ENCODE results near the gene ERICH6. TPM values are rescaled to one million over a fixed set of nuclear protein-coding genes. Genes with fewer than 3 reads are reported as not detected.
A peak's percentile ranks its signal among the peaks of the same experiment; 100 is the strongest.

Gene ERICH6
- total RNA-seq (0.09 TPM), polyA plus RNA-seq (ENCODE audit: insufficient read depth in 1 of 8, insufficient read length in 8 of 8, low replicate concordance in 1 of 8) (under 1 TPM in 5 of 8 donors, not detected in 3; 0.19 to 0.53 (median 0.41) TPM)
- long read RNA-seq, donor 1 = 0 reads
- long read RNA-seq, donor 2 = 0 reads
- long read RNA-seq, donor 3 = 0 reads
- long read RNA-seq, donor 4 = 0 reads
- long read RNA-seq, donor 5 = 0 reads
- long read RNA-seq, donor 6 = 0 reads
- long read RNA-seq, donor 7 = 0 reads
- long read RNA-seq, donor 8 = 0 reads
- long read RNA-seq, donor 9 = 0 reads
- long read RNA-seq, donor 10 = 0 reads
- long read RNA-seq, donor 11 = 0 reads

- Histone ChIP-seq H3K9me3 (replicated peaks; ENCODE audit: control insufficient read depth, low read depth, low read length) (peaks cover 4% of the 10 kb centered on the region), H3K4me3 (ENCODE audit: low read length) (peak within 1 kb of the TSS; percentile 61), H3K27me3 (ENCODE audit: control insufficient read depth, insufficient read depth, low read length) (no peaks in the 10 kb centered on the region), H3K27ac (ENCODE audit: low read length) (peak within 1 kb of the TSS; percentile 77), H3K36me3 (ENCODE audit: control insufficient read depth, insufficient read depth, low read length) (peaks cover 5% of the 10 kb centered on the region), H3K4me1 (ENCODE audit: control insufficient read depth, insufficient read depth, low read length) (peaks cover 6% of the 10 kb centered on the region)
- 0% methylated on average over 25 of the region's 35 CpGs for WGBS (ENCODE audit: insufficient coverage)
- peak; percentile 96 for DNase-seq
These were observed at the start of gene ERICH6 for GRCh38 chr3:150703756-150704344. TSS of gene ERICH6 (minus strand) at chr3:150703920. CDS start at chr3:150703898, 22 bp downstream.

- Histone ChIP-seq H3K27ac (ENCODE audit: low read length) (no peak overlapping the region), H3K36me3 (ENCODE audit: control insufficient read depth, insufficient read depth, low read length) (peaks cover 8% of the 10 kb centered on the region), H3K9me3 (replicated peaks; ENCODE audit: control insufficient read depth, low read depth, low read length) (no peaks in the 10 kb centered on the region), H3K4me1 (ENCODE audit: control insufficient read depth, insufficient read depth, low read length) (peaks cover 2% of the 10 kb centered on the region), H3K4me3 (ENCODE audit: low read length) (no peak overlapping the region), H3K27me3 (ENCODE audit: control insufficient read depth, insufficient read depth, low read length) (no peaks in the 10 kb centered on the region)
- no CpG with 5 or more reads among the region's 2 CpGs for WGBS (ENCODE audit: insufficient coverage)
- DNase-seq = no peak
These were observed 48.1 kb upstream of the ERICH6 start for GRCh38 chr3:150751781-150752263.

GRCh38 chr3:150749255-150749654 is 45.5 kb upstream of the ERICH6 start:
- 83% methylated on average over 1 of the region's 6 CpGs for WGBS (ENCODE audit: insufficient coverage)
- Histone ChIP-seq H3K27ac (ENCODE audit: low read length) (no peak overlapping the region), H3K4me1 (ENCODE audit: control insufficient read depth, insufficient read depth, low read length) (peaks cover 2% of the 10 kb centered on the region), H3K36me3 (ENCODE audit: control insufficient read depth, insufficient read depth, low read length) (peaks cover 5% of the 10 kb centered on the region), H3K27me3 (ENCODE audit: control insufficient read depth, insufficient read depth, low read length) (no peaks in the 10 kb centered on the region), H3K9me3 (replicated peaks; ENCODE audit: control insufficient read depth, low read depth, low read length) (no peaks in the 10 kb centered on the region), H3K4me3 (ENCODE audit: low read length) (no peak overlapping the region)
- no peak for DNase-seq

- Histone ChIP-seq H3K4me1 (ENCODE audit: control insufficient read depth, insufficient read depth, low read length) (peaks cover 2% of the 10 kb centered on the region), H3K36me3 (ENCODE audit: control insufficient read depth, insufficient read depth, low read length) (peaks cover 5% of the 10 kb centered on the region), H3K27me3 (ENCODE audit: control insufficient read depth, insufficient read depth, low read length) (no peaks in the 10 kb centered on the region), H3K4me3 (ENCODE audit: low read length) (no peak overlapping the region), H3K9me3 (replicated peaks; ENCODE audit: control insufficient read depth, low read depth, low read length) (no peaks in the 10 kb centered on the region), H3K27ac (ENCODE audit: low read length) (no peak overlapping the region)
- no peak for DNase-seq
- no CpG with 5 or more reads among the region's 1 CpG for WGBS (ENCODE audit: insufficient coverage)
These were observed 44.9 kb upstream of the ERICH6 start for GRCh38 chr3:150748684-150749047.

- peaks cover 2% of the 10 kb centered on the region for H3K4me1 ChIP-seq (ENCODE audit: control insufficient read depth, insufficient read depth, low read length)
- no peak overlapping the region for H3K27ac ChIP-seq (ENCODE audit: low read length)
- WGBS (ENCODE audit: insufficient coverage) = no CpG with 5 or more reads among the region's 5 CpGs
- H3K27me3 ChIP-seq (ENCODE audit: control insufficient read depth, insufficient read depth, low read length) = no peaks in the 10 kb centered on the region
- no peak overlapping the region for H3K4me3 ChIP-seq (ENCODE audit: low read length)
- peaks cover 5% of the 10 kb centered on the region for H3K36me3 ChIP-seq (ENCODE audit: control insufficient read depth, insufficient read depth, low read length)
- DNase-seq = no peak
- H3K9me3 ChIP-seq (replicated peaks; ENCODE audit: control insufficient read depth, low read depth, low read length) = no peaks in the 10 kb centered on the region
These were observed 44.4 kb upstream of the ERICH6 start for GRCh38 chr3:150747886-150748683.

GRCh38 chr3:150746791-150747590 is 43.3 kb upstream of the ERICH6 start:
- no peaks in the 10 kb centered on the region for H3K27me3 ChIP-seq (ENCODE audit: control insufficient read depth, insufficient read depth, low read length)
- H3K4me3 ChIP-seq (ENCODE audit: low read length) = no peak overlapping the region
- WGBS (ENCODE audit: insufficient coverage) = 92% methylated on average over 3 of the region's 7 CpGs
- no peak for DNase-seq
- H3K4me1 ChIP-seq (ENCODE audit: control insufficient read depth, insufficient read depth, low read length) = peaks cover 2% of the 10 kb centered on the region
- H3K27ac ChIP-seq (ENCODE audit: low read length) = no peak overlapping the region
- peaks cover 8% of the 10 kb centered on the region for H3K36me3 ChIP-seq (ENCODE audit: control insufficient read depth, insufficient read depth, low read length)
- no peaks in the 10 kb centered on the region for H3K9me3 ChIP-seq (replicated peaks; ENCODE audit: control insufficient read depth, low read depth, low read length)

- WGBS (ENCODE audit: insufficient coverage) = no CpG with 5 or more reads among the region's 3 CpGs
- Histone ChIP-seq H3K36me3 (ENCODE audit: control insufficient read depth, insufficient read depth, low read length) (peaks cover 12% of the 10 kb centered on the region), H3K9me3 (replicated peaks; ENCODE audit: control insufficient read depth, low read depth, low read length) (no peaks in the 10 kb centered on the region), H3K27ac (ENCODE audit: low read length) (no peak overlapping the region), H3K4me1 (ENCODE audit: control insufficient read depth, insufficient read depth, low read length) (no peaks in the 10 kb centered on the region), H3K4me3 (ENCODE audit: low read length) (no peak overlapping the region), H3K27me3 (ENCODE audit: control insufficient read depth, insufficient read depth, low read length) (no peaks in the 10 kb centered on the region)
- DNase-seq = no peak
These were observed 42.1 kb upstream of the ERICH6 start for GRCh38 chr3:150745832-150746231.

- Histone ChIP-seq H3K4me3 (ENCODE audit: low read length) (no peak overlapping the region), H3K36me3 (ENCODE audit: control insufficient read depth, insufficient read depth, low read length) (peaks cover 12% of the 10 kb centered on the region), H3K27me3 (ENCODE audit: control insufficient read depth, insufficient read depth, low read length) (no peaks in the 10 kb centered on the region), H3K9me3 (replicated peaks; ENCODE audit: control insufficient read depth, low read depth, low read length) (no peaks in the 10 kb centered on the region), H3K27ac (ENCODE audit: low read length) (no peak overlapping the region), H3K4me1 (ENCODE audit: control insufficient read depth, insufficient read depth, low read length) (no peaks in the 10 kb centered on the region)
- DNase-seq = no peak
- WGBS (ENCODE audit: insufficient coverage) = 17% methylated on average over 1 of the region's 1 CpG
These were observed 41.1 kb upstream of the ERICH6 start for GRCh38 chr3:150744919-150745211.

- Histone ChIP-seq H3K27ac (ENCODE audit: low read length) (no peak overlapping the region), H3K4me1 (ENCODE audit: control insufficient read depth, insufficient read depth, low read length) (no peaks in the 10 kb centered on the region), H3K36me3 (ENCODE audit: control insufficient read depth, insufficient read depth, low read length) (peaks cover 10% of the 10 kb centered on the region), H3K27me3 (ENCODE audit: control insufficient read depth, insufficient read depth, low read length) (no peaks in the 10 kb centered on the region), H3K4me3 (ENCODE audit: low read length) (no peak overlapping the region), H3K9me3 (replicated peaks; ENCODE audit: control insufficient read depth, low read depth, low read length) (no peaks in the 10 kb centered on the region)
- DNase-seq = no peak
- 68% methylated on average over 3 of the region's 8 CpGs for WGBS (ENCODE audit: insufficient coverage)
These were observed 40.6 kb upstream of the ERICH6 start for GRCh38 chr3:150744041-150744918.
